H1 (cell line): ENCODE data around the gene ITSN1. TPM values are rescaled to one million over a fixed set of nuclear protein-coding genes. Genes with fewer than 3 reads are reported as not detected.

Experiments
- CTCF ChIA-PET: fragments of 300-600 bp; sonication (Branson Sonifier 250); formaldehyde crosslinking; loops from one replicate; lab custom pipeline; 2021; ENCODE audit not compliant: partially characterized antibody; lab: Charles Lee
- POLR2A ChIA-PET: fragments of 300-600 bp; sonication (Branson Sonifier 250); formaldehyde crosslinking; loops from one replicate; lab custom pipeline; 2021; ENCODE audit warnings: inconsistent platforms; ENCODE audit not compliant: partially characterized antibody; lab: Charles Lee
- DNase-seq, 2 experiments: peaks; one replicate each; pipeline versions ENCODE4 v3.0.0 to v3.0.0-alpha.2; 2010 to 2022; ENCODE audit warnings: low spot score in 2 of 2, low read depth in 1 of 2, mixed read lengths in 1 of 2
- FAIRE-seq: peaks from 2 replicates; lab custom pipeline; 2011; peaks lifted over from hg19 to GRCh38; lab: Jason Lieb, UNC
- H2AFZ ChIP-seq: 2 replicates; pipeline ENCODE4 v1.8.1; 2012; ENCODE audit warnings: low read length, inconsistent platforms
- H2AK5ac ChIP-seq: 2 replicates; pipeline ENCODE4 v1.6.1; 2013; ENCODE audit warnings: low read depth, low read length
- H2BK120ac ChIP-seq: replicated peaks from 2 replicates; pipeline ENCODE3; 2013; ENCODE audit warnings: low read depth, low read length, inconsistent platforms
- H2BK12ac ChIP-seq: 2 replicates; pipeline ENCODE4 v1.6.1; 2013; ENCODE audit warnings: low read depth, low read length
- H2BK15ac ChIP-seq: 2 replicates; pipeline ENCODE4 v1.6.1; 2013; ENCODE audit warnings: low read length
- H2BK20ac ChIP-seq: 2 replicates; pipeline ENCODE4 v1.6.1; 2013; ENCODE audit warnings: low read length
- H2BK5ac ChIP-seq: 2 replicates; pipeline ENCODE4 v1.6.1; 2013; ENCODE audit warnings: low read depth, low read length
- H3K14ac ChIP-seq: 2 replicates; pipeline ENCODE4 v1.6.1; 2013; ENCODE audit warnings: inconsistent platforms; ENCODE audit not compliant: insufficient read length
- H3K18ac ChIP-seq: 2 replicates; pipeline ENCODE4 v1.6.1; 2013; ENCODE audit warnings: low read length; ENCODE audit errors: extremely low read depth
- H3K23ac ChIP-seq: 2 replicates; pipeline ENCODE4 v1.6.1; 2013; ENCODE audit warnings: inconsistent platforms; ENCODE audit not compliant: insufficient read length
- H3K23me2 ChIP-seq: 2 replicates; pipeline ENCODE4 v1.6.1; 2013; ENCODE audit warnings: low read depth, low read length
- H3K27ac ChIP-seq: 2 replicates; pipeline ENCODE4 v1.6.1; 2011; ENCODE audit warnings: low read depth, low read length, inconsistent platforms
- H3K27me3 ChIP-seq, 4 experiments: replicated peaks in 1 of 4; 1 replicate in 1 of 4; 2 replicates in 3 of 4; pipeline versions ENCODE4 v1.6.1 to v1.8.1; 2011 to 2013; ENCODE audit warnings: low read length in 3 of 4, mild to moderate bottlenecking in 3 of 4, inconsistent platforms in 2 of 4, mixed read lengths in 2 of 4, moderate library complexity in 1 of 4; ENCODE audit not compliant: control insufficient read depth in 3 of 4, insufficient read depth in 3 of 4; ENCODE audit errors: extremely low read depth in 1 of 4
- H3K36me3 ChIP-seq, 4 experiments: 2 replicates each; pipeline versions ENCODE4 v1.6.1 to v1.8.1; 2011 to 2013; ENCODE audit warnings: mild to moderate bottlenecking in 4 of 4, low read length in 3 of 4, moderate library complexity in 2 of 4, control low read depth in 1 of 4, inconsistent platforms in 1 of 4; ENCODE audit not compliant: insufficient read depth in 4 of 4, control insufficient read depth in 2 of 4
- H3K4ac ChIP-seq: replicated peaks from 2 replicates; pipeline ENCODE3; 2013; ENCODE audit warnings: low read length, low read depth, mixed read lengths, inconsistent platforms; ENCODE audit not compliant: insufficient read length
- H3K4me1 ChIP-seq, 4 experiments: replicated peaks in 1 of 4; 1 replicate in 1 of 4; 2 replicates in 3 of 4; pipeline versions ENCODE4 v1.6.1 to v1.8.1; 2011 to 2013; ENCODE audit warnings: low read length in 3 of 4, inconsistent platforms in 2 of 4, mixed read lengths in 1 of 4; ENCODE audit not compliant: insufficient read depth in 4 of 4, control insufficient read depth in 3 of 4
- H3K4me2 ChIP-seq, 2 experiments: 2 replicates each; pipeline versions ENCODE4 v1.6.1 to v1.8.1; 2011 to 2013; ENCODE audit warnings: low read depth in 2 of 2, low read length in 2 of 2, control low read depth in 1 of 2, inconsistent platforms in 1 of 2, mild to moderate bottlenecking in 1 of 2; ENCODE audit not compliant: insufficient read depth in 1 of 2
- H3K4me3 ChIP-seq, 4 experiments: fragments of 200-600, 300-600 bp in 1 of 4; sonication (generic), shearing (Covaris generic), sonication (Bioruptor Twin) in 1 of 4; 2 replicates each; pipeline versions ENCODE4 v1.5.1 to v1.8.1; 2011 to 2016; ENCODE audit warnings: low read length in 4 of 4, low read depth in 3 of 4, control low read depth in 2 of 4, inconsistent platforms in 2 of 4, mild to moderate bottlenecking in 2 of 4, mixed read lengths in 1 of 4, moderate library complexity in 1 of 4; ENCODE audit not compliant: insufficient read depth in 2 of 4; ENCODE audit errors: extremely low read depth in 1 of 4
- H3K56ac ChIP-seq: replicated peaks from 2 replicates; pipeline ENCODE3; 2013; ENCODE audit warnings: low read depth, mild to moderate bottlenecking, mixed read lengths, low read length, inconsistent platforms; ENCODE audit not compliant: insufficient read length
- H3K79me1 ChIP-seq: 2 replicates; pipeline ENCODE4 v1.6.1; 2013; ENCODE audit warnings: low read depth, low read length, control low read depth
- H3K79me2 ChIP-seq, 2 experiments: 2 replicates each; pipeline versions ENCODE4 v1.6.1 to v1.8.1; 2012 to 2013; ENCODE audit warnings: low read length in 2 of 2, mild to moderate bottlenecking in 2 of 2, inconsistent platforms in 1 of 2; ENCODE audit not compliant: insufficient read depth in 2 of 2, control insufficient read depth in 1 of 2
- H3K9ac ChIP-seq, 4 experiments: replicated peaks in 1 of 4; 1 replicate in 1 of 4; 2 replicates in 3 of 4; pipeline versions ENCODE4 v1.6.1 to v1.8.1; 2011 to 2013; ENCODE audit warnings: low read depth in 3 of 4, low read length in 3 of 4, control low read depth in 2 of 4, mild to moderate bottlenecking in 2 of 4, moderate library complexity in 2 of 4, inconsistent platforms in 1 of 4; ENCODE audit errors: extremely low read depth in 1 of 4
- H3K9me3 ChIP-seq, 2 experiments: 2 replicates each; pipeline versions ENCODE4 v1.6.1 to v1.8.1; 2012 to 2013; ENCODE audit warnings: mild to moderate bottlenecking in 2 of 2, moderate library complexity in 2 of 2, control low read depth in 1 of 2, inconsistent platforms in 1 of 2, low read depth in 1 of 2, low read length in 1 of 2, mixed read lengths in 1 of 2; ENCODE audit not compliant: insufficient read depth in 2 of 2
- H4K20me1 ChIP-seq, 2 experiments: replicated peaks in 1 of 2; 2 replicates each; pipeline versions ENCODE3 to v1.8.1; 2011 to 2013; ENCODE audit warnings: inconsistent platforms in 2 of 2, low read length in 2 of 2, mild to moderate bottlenecking in 1 of 2; ENCODE audit not compliant: insufficient read depth in 2 of 2, control insufficient read depth in 1 of 2
- H4K5ac ChIP-seq: 2 replicates; pipeline ENCODE4 v1.6.1; 2013; ENCODE audit warnings: low read length, low read depth, mixed read lengths, inconsistent platforms; ENCODE audit not compliant: insufficient read length
- H4K8ac ChIP-seq: 2 replicates; pipeline ENCODE4 v1.8.0; 2013; ENCODE audit warnings: mild to moderate bottlenecking, moderate library complexity, low read length, inconsistent platforms; ENCODE audit not compliant: insufficient read depth; ENCODE audit errors: extremely low read depth
- H4K91ac ChIP-seq: replicated peaks from 2 replicates; pipeline ENCODE3; 2013; ENCODE audit warnings: low read length, mixed read lengths, inconsistent platforms; ENCODE audit not compliant: insufficient read length
- ATF2 ChIP-seq: IDR thresholded peaks from 2 replicates; pipeline ENCODE4 v1.6.1; 2012; ENCODE audit warnings: low read length, inconsistent platforms
- CREB1 ChIP-seq: IDR thresholded peaks from 2 replicates; pipeline ENCODE4 v1.6.1; 2012; ENCODE audit warnings: inconsistent platforms
- EP300 ChIP-seq, 2 experiments: IDR thresholded peaks; 1 replicate in 1 of 2; 2 replicates in 1 of 2; pipeline ENCODE4 v1.6.1; 2011 to 2012; ENCODE audit warnings: low read depth in 2 of 2, low read length in 2 of 2, mild to moderate bottlenecking in 2 of 2, borderline replicate concordance in 1 of 2, inconsistent platforms in 1 of 2, moderate library complexity in 1 of 2
- GABPA ChIP-seq: IDR thresholded peaks from 2 replicates; pipeline ENCODE4 v1.6.1; 2011; ENCODE audit warnings: mild to moderate bottlenecking, low read length, moderate library complexity, borderline replicate concordance; ENCODE audit not compliant: insufficient read depth
- HDAC2 ChIP-seq, 2 experiments: fragments of 300-600 bp in 1 of 2; sonication (generic) in 1 of 2; IDR thresholded peaks; 2 replicates each; pipeline ENCODE4 v1.6.1; 2011 to 2012; ENCODE audit warnings: low read depth in 2 of 2, low read length in 2 of 2, mild to moderate bottlenecking in 2 of 2, moderate library complexity in 2 of 2, borderline replicate concordance in 1 of 2, inconsistent platforms in 1 of 2
- JUND ChIP-seq: IDR thresholded peaks from 2 replicates; pipeline ENCODE4 v1.6.1; 2011; ENCODE audit warnings: mild to moderate bottlenecking, improper control_type of control experiment, low read length
- NRF1 ChIP-seq: IDR thresholded peaks from 2 replicates; pipeline ENCODE4 v1.6.1; 2011; ENCODE audit warnings: mild to moderate bottlenecking, low read depth, low read length, improper control_type of control experiment
- PHF8 ChIP-seq: fragments of 200-600 bp; sonication (generic); conservative IDR thresholded peaks from 2 replicates; pipeline ENCODE4 v1.7.1; 2012; ENCODE audit warnings: low read depth, mild to moderate bottlenecking, inconsistent platforms, low read length, moderate library complexity
- POU5F1 ChIP-seq: IDR thresholded peaks from 2 replicates; pipeline ENCODE4 v1.6.1; 2011; ENCODE audit warnings: low read depth, mild to moderate bottlenecking, low read length, moderate library complexity
- SIX5 ChIP-seq: IDR thresholded peaks from 2 replicates; pipeline ENCODE4 v1.6.1; 2011; ENCODE audit warnings: mild to moderate bottlenecking, low read depth, low read length
- SP2 ChIP-seq: IDR thresholded peaks from 2 replicates; pipeline ENCODE4 v1.6.1; 2012; ENCODE audit warnings: mild to moderate bottlenecking, low read length, inconsistent platforms
- TBP ChIP-seq: IDR thresholded peaks from 2 replicates; pipeline ENCODE4 v1.6.1; 2011; ENCODE audit warnings: low read depth, low read length, improper control_type of control experiment
- ZNF274 ChIP-seq: IDR thresholded peaks from 2 replicates; pipeline ENCODE4 v1.7.0; 2012; ENCODE audit warnings: low read length, borderline replicate concordance; ENCODE audit errors: extremely low read depth
- WGBS, 2 experiments: shearing (Covaris generic) in 1 of 2; methylation state at CpG; one replicate each; pipeline versions ENCODE4 v1.1.6 to v1.1.7; 2013 to 2015; ENCODE audit warnings: low lambda C conversion rate in 2 of 2, mixed read lengths in 2 of 2, inconsistent platforms in 1 of 2, low coverage in 1 of 2, missing lambda C conversion rate in 1 of 2; ENCODE audit not compliant: insufficient replicate concordance in 2 of 2, insufficient coverage in 1 of 2, insufficient read length in 1 of 2; ENCODE audit errors: extremely low coverage in 1 of 2, missing lambda C conversion rate in 1 of 2; 5-methylcytosine and 5-hydroxymethylcytosine counted together
- polyA plus RNA-seq, 7 experiments: library from polyadenylated mRNA; depleted of rRNA in 3 of 7; stranded (reverse) in 5 of 7; unstranded in 2 of 7; fragments of >200 nt in 5 of 7; fragments of 200-250 nt in 2 of 7; gene quantifications; 1 replicate in 5 of 7; 2 replicates in 1 of 7; 4 replicates in 1 of 7; pipeline versions ENCODE4 v1.2.1 to v1.2.3, GENCODE V29; 2011 to 2013; ENCODE audit warnings: missing spikeins in 2 of 7, mixed read lengths in 2 of 7
- total RNA-seq: library from RNA; stranded (reverse); fragmentation: NEBNext Ultra II Directional; extraction: Animal tissue kit (Norgen Biotek cat#: 25700); gene quantifications from 2 replicates; pipeline ENCODE4 v1.2.1, GENCODE V29; 2021

The ITSN1 gene
- total and polyA plus RNA-seq, 2 of the 8 experiments (the other 6 are each of a cell fraction or from before 2014, with no cell fraction given), result 60.8 to 78.1 TPM

GRCh38 chr21:33608559-33608958, 33.7 kb upstream of the ITSN1 start:
- H4K8ac ChIP-seq, result no peak overlapping the region
- H2BK15ac ChIP-seq, result no peak overlapping the region
- FAIRE-seq (no peak), DNase-seq (no peak)
- H3K4me2 ChIP-seq, result no peak overlapping the region
- H3K18ac ChIP-seq, result no peak overlapping the region
- H2BK20ac ChIP-seq, result no peak overlapping the region
- no peak overlapping the region for H2AK5ac ChIP-seq
- H3K14ac ChIP-seq, result no peak overlapping the region
- peaks cover 0 to 5% (median 2%) of the 10 kb centered on the region in 4 experiments; a peak in 1 of 8 replicates for H3K36me3 ChIP-seq
- H2BK12ac ChIP-seq, result no peak overlapping the region
- H4K91ac ChIP-seq, result no peak overlapping the region
- no peak overlapping the region for H3K23ac ChIP-seq
- H3K79me1 ChIP-seq, result no peaks in the 10 kb centered on the region
- H2BK5ac ChIP-seq, result no peak overlapping the region
- no peaks in the 10 kb centered on the region for H3K79me2 ChIP-seq
- H2BK120ac ChIP-seq, result no peak overlapping the region
- H3K23me2 ChIP-seq, result no peaks in the 10 kb centered on the region
- no peaks in the 10 kb centered on the region for H3K9me3 ChIP-seq
- H3K4ac ChIP-seq, result no peak overlapping the region
- POLR2A ChIA-PET, result interaction anchor here (0.7 to 1.8 kb wide), 5 partner anchors 12 to 204 kb away, joined by 3 to 5 read pairs (median 4); partner anchors contain the start of gene SON
- CTCF ChIA-PET, result interaction anchor here (1.1 to 1.2 kb wide), 4 partner anchors 15 to 26 kb away, joined by 3 to 4 read pairs (median 3); no protein-coding TSS in a partner anchor
- no peaks in the 10 kb centered on the region for H3K4me1 ChIP-seq
- no peak overlapping the region for H3K9ac ChIP-seq
- H3K4me3 ChIP-seq, result no peak overlapping the region
- H4K20me1 ChIP-seq, result no peaks in the 10 kb centered on the region
- WGBS, 2 experiments, result 95% methylated on average over 1 of the region's 1 CpG; no CpG with 5 or more reads in 1 of the 2 experiments
- no peaks in the 10 kb centered on the region for H3K27me3 ChIP-seq
- no peak overlapping the region for H4K5ac ChIP-seq
- no peak overlapping the region for H3K27ac ChIP-seq
- H2AFZ ChIP-seq, result no peak overlapping the region
- H3K56ac ChIP-seq, result no peak overlapping the region
- TF ChIP-seq CREB1 (no peak), NRF1 (no peak), SP2 (no peak), HDAC2 (IDR thresholded peaks at IDR 0.05; ENCODE audit: borderline replicate concordance in 1 of 2, low read depth in 2 of 2, low read length in 2 of 2) (no peak), GABPA (no peak), ZNF274 (no peak), TBP (no peak), POU5F1 (no peak), ATF2 (no peak), PHF8 (no peak), JUND (no peak), EP300 (IDR thresholded peaks at IDR 0.05; ENCODE audit: borderline replicate concordance in 1 of 2, low read depth in 2 of 2, low read length in 2 of 2) (no peak), SIX5 (no peak)
